Motor neuron (in vitro differentiated cells): ENCODE results near the gene TBPL2. TPM values are rescaled to one million over a fixed set of nuclear protein-coding genes. Genes with fewer than 3 reads are reported as not detected.

ENCODE experiments used
- ATAC-seq, 8 experiments: fragments of 200-7000 bp; cut with Tn5 transposase; replicated peaks in 6 of 8; 2 replicates each; pipeline ENCODE4 v1.8.0; 2021; ENCODE audit warnings: mild to moderate bottlenecking in 8 of 8, moderate library complexity in 8 of 8
- H3K27ac ChIP-seq, 2 donors: fragments of 250-450 bp; sonication (Bioruptor Pico); 2 replicates each; pipeline ENCODE4 v1.9.0; 2021; ENCODE audit warnings: antibody characterized with exemption in 2 of 2, mild to moderate bottlenecking in 2 of 2, moderate library complexity in 1 of 2
- H3K4me1 ChIP-seq, 2 donors: fragments of 250-450 bp; sonication (Bioruptor Pico); replicated peaks in 1 of 2; 2 replicates each; pipeline ENCODE4 v1.6.1; 2021; ENCODE audit warnings: antibody characterized with exemption in 2 of 2, mild to moderate bottlenecking in 2 of 2, moderate library complexity in 1 of 2
- H3K4me3 ChIP-seq, 5 donors: fragments of 250-450 bp; sonication (Bioruptor Pico); 2 replicates each; pipeline ENCODE4 v1.9.0; 2021; ENCODE audit warnings: antibody characterized with exemption in 5 of 5, mild to moderate bottlenecking in 5 of 5, moderate library complexity in 4 of 5
- WGBS, 10 experiments: fragments of 450-650 bp; shearing (Covaris generic); methylation state at CpG; one replicate each; pipeline ENCODE4 v1.0.0; 2022; 5-methylcytosine and 5-hydroxymethylcytosine counted together
- in situ Hi-C, 9 experiments: fragments of 400-800 bp; cut with MboI; loops; one replicate each; pipeline ENCODE4 v1.15.0; 2021; ENCODE audit warnings: low sequenced_read_pairs in 9 of 9, low pct_unique_long_range_greater_than_20kb in 2 of 9; ENCODE audit not compliant: unreplicated experiment in 9 of 9
- total RNA-seq, 8 experiments: library from RNA; unstranded; fragments of 300-600 nt; gene quantifications; 2 replicates each; pipeline versions ENCODE4 v1.2.3 to v1.2.4, GENCODE V29; 2022

Gene TBPL2
- total RNA-seq, 8 experiments from 2014 or later: 0.23 to 0.61 TPM; not detected in 6

DNA sequence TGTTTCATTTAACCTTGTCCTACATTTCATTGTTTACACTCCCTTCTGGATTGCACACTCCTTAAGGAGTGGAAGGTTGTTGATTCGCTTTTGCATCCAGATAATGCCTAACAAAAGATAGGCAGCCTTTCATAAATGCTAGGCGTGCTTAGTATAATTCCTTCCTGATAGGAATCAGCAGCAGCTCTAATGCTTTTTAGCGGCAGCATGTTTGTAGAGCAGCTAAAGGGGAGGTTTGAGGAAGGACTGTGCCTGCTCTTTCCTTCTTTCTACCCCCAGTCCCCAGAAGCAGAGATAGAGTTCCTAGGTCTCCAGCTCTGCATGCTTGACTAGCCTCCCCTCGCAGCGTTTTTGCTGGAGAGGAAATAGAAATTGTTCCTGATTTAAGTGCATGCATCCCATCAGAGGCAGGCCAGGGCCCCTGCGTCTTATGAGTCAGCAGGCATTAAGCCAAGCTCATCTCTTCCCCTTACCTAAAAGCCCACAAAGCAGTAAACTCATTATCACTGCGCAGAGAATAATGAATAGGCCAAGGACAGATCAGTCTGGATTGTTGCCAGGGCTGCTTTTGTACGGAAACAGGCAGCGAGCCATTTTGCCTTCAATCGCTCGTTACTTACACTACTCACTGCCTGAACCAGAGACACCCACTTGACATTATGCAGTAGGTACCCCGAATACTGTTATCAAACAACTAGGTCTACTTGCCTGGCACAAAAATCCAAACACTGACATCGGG, 14.0 kb upstream of the TBPL2 start:
- 34 to 100% (median 47%) methylated on average over 1 to 9 of the region's 13 CpGs; no CpG with 5 or more reads in 1 of the 10 experiments for WGBS, 10 experiments
- H3K4me1 ChIP-seq: peaks cover 11 to 14% of the 10 kb centered on the region in 2 donors
- no peak overlapping the region for H3K4me3 ChIP-seq
- ATAC-seq: peak; percentile 32 to 100 (median 99)
- in situ Hi-C loops: loop anchor here in 1 of 9 experiments (25.0 kb wide), 1 partner anchor 1033 kb away; no protein-coding TSS in a partner anchor
- peak overlapping the region; percentile 30 to 63 for H3K27ac ChIP-seq

DNA sequence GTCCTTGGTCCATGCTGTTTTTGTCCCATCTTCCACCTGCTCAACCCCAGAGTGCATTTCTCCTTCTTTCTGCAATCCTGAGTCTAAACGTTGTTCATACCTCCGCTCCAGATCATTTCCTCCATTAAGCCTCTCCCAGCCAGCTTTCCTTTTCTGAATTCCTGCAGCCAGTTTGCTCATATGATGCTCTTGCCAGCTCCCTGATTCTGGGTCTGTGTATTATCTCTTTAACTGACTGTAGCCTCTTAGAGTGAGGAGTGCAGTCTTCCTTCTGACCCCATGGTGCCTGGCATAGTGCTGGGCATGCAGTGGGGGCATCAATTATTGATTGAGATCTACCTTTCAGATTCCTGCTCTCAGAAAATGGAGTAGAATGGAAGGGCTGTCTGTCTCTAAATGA, 11.5 kb upstream of the TBPL2 start:
- in situ Hi-C loops: loop anchor here in 1 of 9 experiments (25.0 kb wide), 1 partner anchor 1035 kb away; no protein-coding TSS in a partner anchor
- H3K27ac ChIP-seq: no peak overlapping the region
- no peak overlapping the region for H3K4me3 ChIP-seq
- no peak for ATAC-seq
- 0 to 87% (median 60%) methylated on average over 1 to 2 of the region's 2 CpGs; no CpG with 5 or more reads in 2 of the 10 experiments for WGBS, 10 experiments
- H3K4me1 ChIP-seq: peaks cover 11 to 14% of the 10 kb centered on the region in 2 donors

DNA sequence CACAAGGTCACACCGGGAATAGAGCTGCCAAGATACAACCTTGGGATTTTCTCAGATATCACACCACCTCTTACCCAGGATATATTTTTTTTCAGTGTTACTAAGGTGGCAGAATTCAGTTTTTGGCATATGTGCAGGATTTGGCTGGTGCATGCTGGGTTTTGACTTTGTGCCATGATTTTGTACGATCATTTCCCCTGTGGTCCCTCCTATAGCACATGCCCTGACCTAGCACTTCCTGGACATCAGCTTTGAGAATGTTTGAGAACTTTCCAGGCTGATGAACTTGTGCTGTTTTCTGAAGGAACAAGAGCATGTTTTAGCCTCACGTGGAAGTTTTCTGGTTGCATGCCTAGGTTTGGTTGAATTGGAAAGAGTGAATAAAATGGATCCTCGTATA, 11.0 kb upstream of the TBPL2 start:
- in situ Hi-C loops: loop anchor here in 1 of 9 experiments (25.0 kb wide), 1 partner anchor 1036 kb away; no protein-coding TSS in a partner anchor
- no peak for ATAC-seq

DNA sequence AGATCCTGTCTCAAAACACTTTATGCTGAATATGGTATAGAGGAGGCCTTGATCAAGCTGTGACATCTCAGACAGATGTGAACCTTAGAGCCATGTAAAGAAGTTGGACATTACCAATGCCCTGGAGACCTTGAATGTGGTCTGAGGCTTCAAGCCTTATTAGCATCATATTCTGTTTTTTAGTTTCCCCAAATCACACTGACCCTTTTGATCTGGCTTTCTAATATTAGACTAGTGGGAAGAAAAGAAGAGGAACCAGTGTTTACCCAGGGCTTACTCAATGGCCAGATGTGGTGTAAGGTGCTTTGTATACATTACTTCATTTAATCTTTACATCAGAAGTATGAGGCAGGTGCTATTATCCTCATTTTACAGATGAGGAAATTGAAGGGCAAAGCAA, 10.6 kb upstream of the TBPL2 start:
- Histone ChIP-seq H3K4me3 (no peak overlapping the region), H3K27ac (no peak overlapping the region), H3K4me1 (peaks cover 11 to 14% of the 10 kb centered on the region in 2 donors)
- no peak for ATAC-seq
- in situ Hi-C loops: loop anchor here in 1 of 9 experiments (25.0 kb wide), 1 partner anchor 1036 kb away; no protein-coding TSS in a partner anchor

More for the DNA sequence above, 11.0 kb upstream of the TBPL2 start:
- H3K4me1 ChIP-seq: peaks cover 11 to 14% of the 10 kb centered on the region in 2 donors
- H3K4me3 ChIP-seq: no peak overlapping the region
- WGBS, 10 experiments: 0 to 100% (median 75%) methylated on average over 1 to 4 of the region's 4 CpGs
- H3K27ac ChIP-seq: no peak overlapping the region

DNA sequence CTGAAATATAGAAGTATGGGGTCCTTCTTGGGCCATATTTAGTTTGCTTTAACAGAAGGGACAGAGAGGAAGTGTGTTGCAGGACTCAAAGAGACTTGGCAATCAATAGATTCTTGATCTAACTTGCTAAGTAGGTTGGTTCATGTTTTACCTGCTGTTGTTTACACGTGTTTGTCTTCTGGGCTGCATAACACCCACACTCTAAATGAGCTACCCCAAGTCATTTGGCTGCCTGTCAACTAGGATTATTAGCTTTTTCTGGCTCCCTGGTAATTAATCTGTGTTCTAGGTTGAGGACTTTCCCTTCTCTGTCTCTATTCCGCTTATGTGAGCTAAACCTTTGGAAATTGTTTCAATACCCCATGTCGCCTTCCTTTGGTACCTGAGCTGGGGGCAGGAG, 10.1 kb upstream of the TBPL2 start:
- 0 to 100% (median 83%) methylated on average over 1 to 3 of the region's 3 CpGs; no CpG with 5 or more reads in 3 of the 10 experiments for WGBS, 10 experiments
- in situ Hi-C loops: loop anchor here in 1 of 9 experiments (25.0 kb wide), 1 partner anchor 1037 kb away; no protein-coding TSS in a partner anchor
- ATAC-seq: no peak
- H3K4me1 ChIP-seq: peaks cover 11 to 14% of the 10 kb centered on the region in 2 donors
- no peak overlapping the region for H3K27ac ChIP-seq
- no peak overlapping the region for H3K4me3 ChIP-seq

DNA sequence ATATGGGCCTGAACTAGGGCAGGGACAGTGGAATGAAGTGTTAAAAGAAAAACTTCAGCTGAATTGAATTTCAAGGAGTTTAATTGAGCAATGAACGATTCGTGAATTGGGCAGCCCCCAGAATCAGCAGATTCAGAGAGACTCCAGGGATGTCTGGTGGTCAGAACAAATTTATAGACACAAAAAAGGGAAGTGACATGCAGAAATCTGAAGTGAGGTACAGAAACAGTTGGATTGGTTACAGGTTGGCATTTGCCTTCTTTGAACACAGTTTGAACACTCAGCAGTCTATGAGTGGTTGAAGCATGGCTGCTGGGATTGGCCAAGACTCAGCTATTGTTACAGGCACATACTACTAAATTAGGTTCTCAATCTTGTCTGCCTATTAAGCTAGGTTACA, 9.7 kb upstream of the TBPL2 start:
- in situ Hi-C loops: loop anchor here in 1 of 9 experiments (25.0 kb wide), 1 partner anchor 1037 kb away; no protein-coding TSS in a partner anchor
- no peak overlapping the region for H3K4me3 ChIP-seq
- ATAC-seq: no peak
- H3K27ac ChIP-seq: no peak overlapping the region
- peaks cover 11 to 14% of the 10 kb centered on the region in 2 donors for H3K4me1 ChIP-seq
- 71 to 100% (median 93%) methylated on average over 2 of the region's 2 CpGs; no CpG with 5 or more reads in 2 of the 10 experiments for WGBS, 10 experiments

DNA sequence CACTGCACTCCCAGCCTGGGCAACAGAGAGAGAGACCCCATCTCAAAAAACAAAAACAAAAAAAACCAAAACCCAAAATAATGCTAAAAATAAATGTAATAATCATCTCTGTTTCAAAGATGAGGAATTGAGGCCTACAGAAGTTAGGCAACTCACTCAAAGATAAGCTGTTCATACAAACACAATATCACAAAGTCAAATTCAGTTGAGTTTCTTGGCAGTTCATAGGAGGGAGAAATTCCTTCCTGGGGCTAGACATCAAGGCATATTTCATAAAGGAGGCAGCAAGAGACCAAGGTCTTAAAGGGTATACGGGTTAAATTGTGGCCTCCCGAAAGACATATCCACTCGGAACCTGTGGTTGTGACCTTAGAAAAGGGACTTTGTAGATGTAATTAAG, 8.7 kb upstream of the TBPL2 start:
- no peak overlapping the region for H3K4me3 ChIP-seq
- no peak for ATAC-seq
- in situ Hi-C loops: loop anchor here in 2 of 9 experiments (25.0 kb wide), 3 partner anchors 138 to 1038 kb away; partner anchors contain the start of gene KTN1 (in 1 of the 2)
- no peak overlapping the region for H3K27ac ChIP-seq
- WGBS, 10 experiments: 33 to 100% (median 67%) methylated on average over 1 to 3 of the region's 3 CpGs; no CpG with 5 or more reads in 3 of the 10 experiments
- peaks cover 4 to 5% of the 10 kb centered on the region in 2 donors for H3K4me1 ChIP-seq

DNA sequence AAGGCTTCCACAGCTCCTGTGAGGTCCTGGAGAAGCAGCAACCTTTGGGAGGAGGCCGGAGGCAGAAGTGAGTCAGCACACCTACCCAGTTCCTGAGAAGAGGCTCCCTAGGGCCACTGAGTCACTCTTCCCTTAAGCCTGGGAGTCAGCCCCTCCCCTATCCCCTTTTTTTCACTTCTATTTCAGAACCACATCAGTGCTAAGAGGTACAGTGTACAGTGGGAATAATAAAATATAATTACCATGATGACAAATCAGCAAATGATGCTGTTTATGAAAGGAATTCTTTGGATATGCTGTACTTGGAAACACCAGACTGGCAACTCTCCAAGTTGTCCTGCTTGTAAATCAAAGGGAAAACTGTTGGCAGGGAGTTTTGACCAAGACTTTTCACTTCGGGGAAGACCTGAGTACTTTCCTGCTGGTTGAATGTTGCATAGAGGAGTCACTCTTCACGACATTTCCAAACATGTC, 7.8 kb upstream of the TBPL2 start:
- peak in 5 of 8 experiments; percentile 59 to 90 (median 84) for ATAC-seq
- no peak overlapping the region for H3K4me3 ChIP-seq
- H3K4me1 ChIP-seq: no peaks in the 10 kb centered on the region
- in situ Hi-C loops: loop anchor here in 2 of 9 experiments (25.0 kb wide), 3 partner anchors 139 to 1039 kb away; partner anchors contain the start of gene KTN1 (in 1 of the 2)
- WGBS, 10 experiments: 0 to 94% (median 57%) methylated on average over 1 to 3 of the region's 3 CpGs; no CpG with 5 or more reads in 2 of the 10 experiments
- H3K27ac ChIP-seq: no peak overlapping the region

DNA sequence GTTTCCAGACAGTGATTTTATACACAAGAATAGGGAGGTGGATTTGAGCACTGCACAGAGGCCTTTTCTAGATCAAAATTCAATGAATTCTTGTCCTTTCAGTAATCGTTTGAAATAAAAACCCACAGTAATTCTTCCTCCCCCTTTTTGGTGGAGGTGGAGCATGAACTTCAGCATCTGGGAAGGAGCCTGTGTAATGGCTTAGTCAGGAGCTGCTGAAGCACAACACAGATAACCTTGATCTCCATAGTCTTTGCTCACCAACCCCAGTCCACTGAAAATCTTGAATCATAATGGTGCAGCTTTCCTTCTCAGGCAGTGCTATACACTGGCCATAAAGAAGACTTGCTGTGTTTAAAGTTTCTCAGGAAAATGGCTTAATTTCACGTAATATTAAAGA, 6.4 kb upstream of the TBPL2 start:
- WGBS, 10 experiments: 14 to 100% (median 71%) methylated on average over 1 to 2 of the region's 2 CpGs; no CpG with 5 or more reads in 1 of the 10 experiments
- in situ Hi-C loops: loop anchor here in 2 of 9 experiments (25.0 kb wide), 3 partner anchors 140 to 1040 kb away; partner anchors contain the start of gene KTN1 (in 1 of the 2)
- peak in 3 of 8 experiments; percentile 37 to 62 (median 61) for ATAC-seq

DNA sequence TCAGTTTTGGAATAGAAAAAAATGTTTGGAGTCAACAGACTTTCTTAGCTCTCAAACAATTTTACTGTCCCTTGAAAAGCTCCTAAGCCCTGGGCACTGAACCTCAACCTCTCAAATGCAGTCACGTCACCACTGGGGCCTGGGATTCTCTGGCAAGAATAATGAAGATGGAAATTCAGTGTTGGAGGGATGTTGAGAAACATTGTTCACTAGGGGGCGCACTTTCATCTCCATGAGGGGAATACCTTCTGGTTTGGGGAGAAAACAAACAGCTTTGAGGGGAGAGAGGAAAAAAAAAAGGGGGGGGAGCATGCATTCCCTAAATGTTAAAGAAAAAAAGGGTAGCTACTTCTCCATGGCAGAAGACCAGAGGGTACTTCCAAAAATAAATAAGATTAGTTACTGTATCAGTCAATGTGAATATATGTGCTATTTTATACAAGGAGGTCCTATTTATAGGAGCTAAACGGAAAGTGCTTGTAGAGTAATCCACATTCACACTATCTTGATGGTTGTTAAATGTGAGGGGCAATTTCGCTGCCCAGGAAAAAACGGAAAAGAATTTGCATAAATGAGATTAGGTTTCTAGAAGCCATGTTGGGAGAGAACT, 5.8 kb upstream of the TBPL2 start:
- in situ Hi-C loops: loop anchor here in 2 of 9 experiments (25.0 kb wide), 3 partner anchors 141 to 1041 kb away; partner anchors contain the start of gene KTN1 (in 1 of the 2)
- H3K27ac ChIP-seq: no peak overlapping the region
- whole genome bisulfite sequencing, 10 experiments: 10 to 86% (median 27%) methylated on average over 2 to 5 of the region's 5 CpGs; no CpG with 5 or more reads in 1 of the 10 experiments
- H3K4me3 ChIP-seq: no peak overlapping the region
- no peaks in the 10 kb centered on the region for H3K4me1 ChIP-seq
- ATAC-seq: peak in 6 of 8 experiments; percentile 34 to 84 (median 44)

More for the DNA sequence above, 6.4 kb upstream of the TBPL2 start:
- Histone ChIP-seq H3K4me3 (no peak overlapping the region), H3K27ac (no peak overlapping the region), H3K4me1 (no peaks in the 10 kb centered on the region)

DNA sequence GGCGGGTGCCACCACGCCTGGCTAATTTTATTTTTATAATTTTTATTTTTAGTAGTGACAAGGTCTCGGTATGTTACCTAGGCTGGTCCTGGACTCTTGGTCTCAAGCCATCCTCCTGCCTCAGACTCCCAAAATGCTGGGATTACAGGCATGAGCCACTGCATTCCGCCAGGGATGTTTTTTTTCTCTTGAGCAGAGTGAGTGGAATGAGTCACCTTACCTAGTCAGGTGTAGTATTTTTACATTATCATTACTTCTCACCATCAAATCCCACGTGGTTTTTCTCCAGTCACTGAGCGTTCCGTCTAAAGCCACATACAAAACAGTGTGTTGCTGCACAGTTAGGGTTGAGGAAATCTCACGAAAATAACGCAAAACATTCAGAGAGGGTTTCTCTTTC, 870 bp upstream of the TBPL2 start:
- Histone ChIP-seq H3K4me1 (peaks cover 0 to 4% of the 10 kb centered on the region in 2 donors), H3K4me3 (no peak overlapping the region), H3K27ac (no peak overlapping the region)
- ATAC-seq: no peak
- in situ Hi-C loops: loop anchor here in 2 of 9 experiments (25.0 kb wide), 3 partner anchors 146 to 1046 kb away; partner anchors contain the start of gene KTN1 (in 1 of the 2)
- 49 to 95% (median 87%) methylated on average over 3 to 9 of the region's 9 CpGs; no CpG with 5 or more reads in 1 of the 10 experiments for whole genome bisulfite sequencing, 10 experiments

DNA sequence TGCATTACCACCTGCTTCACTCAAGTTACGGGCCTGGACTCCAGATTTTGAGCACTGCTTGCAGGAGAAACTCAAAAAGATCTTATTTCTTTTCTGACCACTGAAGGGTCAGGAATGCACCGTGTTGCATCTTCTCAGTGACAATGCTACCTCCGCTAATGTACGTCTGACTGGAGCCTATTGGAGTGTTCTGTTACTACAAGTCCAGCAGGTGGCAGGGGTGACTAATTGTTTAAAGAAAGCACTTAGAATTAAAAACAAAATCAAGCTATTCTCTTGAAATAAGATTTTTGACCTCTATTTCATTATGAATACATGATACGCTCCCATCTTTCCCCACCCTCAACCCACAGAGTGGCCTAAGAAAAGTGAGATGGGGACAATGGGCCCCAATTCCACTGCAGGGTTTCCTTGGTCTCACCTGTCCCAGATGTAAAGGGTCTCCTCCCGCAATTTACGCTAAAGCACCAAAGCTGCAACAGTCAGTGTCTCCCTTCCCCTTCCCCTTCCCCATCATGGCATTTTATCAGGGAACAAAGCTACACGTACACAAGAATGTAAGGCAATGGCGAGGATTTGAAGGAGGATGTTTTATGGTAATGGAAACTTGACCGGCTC, 2.2 kb downstream of the TBPL2 start:
- in situ Hi-C loops: loop anchor here in 2 of 9 experiments (25.0 kb wide), 3 partner anchors 149 to 1049 kb away; partner anchors contain the start of gene KTN1 (in 1 of the 2)
- Histone ChIP-seq H3K4me1 (peaks cover 0 to 4% of the 10 kb centered on the region in 2 donors), H3K4me3 (no peak overlapping the region), H3K27ac (no peak overlapping the region)
- peak in 4 of 8 experiments; percentile 14 to 74 (median 45) for ATAC-seq
- WGBS, 10 experiments: 30 to 84% (median 52%) methylated on average over 1 to 8 of the region's 10 CpGs
